Stimulated activated CD8-positive, alpha-beta memory T cell treated with anti-CD3 and anti-CD28 coated beads, Interleukin-7, amount 100 ng/mL, for 48 hours (primary cell): ENCODE measurements around the gene HAUS7.
"Not testable (repeated sequence)": the region's sequence is repeated elsewhere in the genome, so short reads cannot be mapped to it uniquely, and the experiment has no call there.

Experiments
- DNase-seq, 2 donors: peaks; one replicate each; pipeline ENCODE4 v3.0.0-alpha.2; 2020; ENCODE audit warnings: low read depth in 1 of 2; ENCODE audit errors: extremely low read depth in 1 of 2

Gene HAUS7

GRCh38 chrX:153411255-153411987, 59.0 kb downstream of the HAUS7 start, which contains the start of gene ZFP92:
Gene ZFP92 (plus strand): TSS chrX:153411472. CDS start chrX:153418323, 6,851 bp downstream.
- peak in 1 of 2 donors; percentile 2 for DNase-seq

GRCh38 chrX:153410888-153411254, 59.5 kb downstream of the HAUS7 start:
- no peak for DNase-seq

- no peak for DNase-seq
Measured at GRCh38 chrX:153410373-153410772, 60.0 kb downstream of the HAUS7 start.

GRCh38 chrX:153409414-153410101, 60.8 kb downstream of the HAUS7 start:
- DNase-seq = no peak

- DNase-seq = no peak
Measured at GRCh38 chrX:153408871-153409351, 61.5 kb downstream of the HAUS7 start.

- no peak for DNase-seq
Measured at GRCh38 chrX:153408221-153408721, 62.1 kb downstream of the HAUS7 start.

GRCh38 chrX:153407736-153408135, 62.6 kb downstream of the HAUS7 start:
- DNase-seq = no peak

GRCh38 chrX:153406903-153407302, 63.5 kb downstream of the HAUS7 start:
- DNase-seq = no peak

GRCh38 chrX:153406011-153406410, 64.4 kb downstream of the HAUS7 start:
- no peak for DNase-seq

DNA sequence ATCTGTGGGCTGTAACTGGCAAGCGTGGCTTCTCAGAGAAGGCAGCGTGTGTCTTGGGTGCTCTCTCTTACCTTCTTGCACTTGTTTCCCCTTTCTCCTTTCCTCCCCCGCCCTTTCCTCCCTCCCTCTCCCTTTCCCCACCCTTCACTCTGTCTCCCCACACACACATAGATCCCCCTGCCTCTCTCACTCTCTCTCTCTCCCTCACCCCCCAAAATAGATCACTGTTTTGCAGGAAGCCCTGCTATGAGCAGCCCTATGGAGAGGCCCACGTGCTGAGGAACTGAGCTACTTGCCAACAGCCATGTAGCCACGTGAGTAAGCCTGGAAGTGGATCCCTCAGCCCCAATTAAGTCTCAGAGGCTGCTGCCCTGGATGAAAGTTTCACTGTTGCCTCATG, 65.0 kb downstream of the HAUS7 start:
- no peak for DNase-seq

DNA sequence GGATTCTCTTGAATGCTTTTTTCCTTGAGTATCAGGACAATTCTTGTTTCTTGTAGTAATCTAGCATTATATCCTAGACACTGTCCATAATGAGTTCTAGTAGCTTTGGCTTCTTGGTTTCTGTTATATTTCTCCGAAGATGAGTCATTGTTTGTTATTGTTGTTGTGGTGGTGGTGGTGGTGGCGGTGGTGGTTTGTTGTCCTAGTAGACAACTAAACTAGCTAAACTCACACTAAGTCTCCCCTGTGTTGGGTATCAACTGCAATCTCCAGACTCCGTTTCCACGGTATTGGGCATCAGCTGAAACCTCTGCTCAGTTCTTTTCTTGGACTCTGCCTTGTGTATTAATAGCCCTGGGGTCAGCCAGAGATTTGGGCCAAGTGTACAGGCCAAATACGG, 66.0 kb downstream of the HAUS7 start:
- DNase-seq = not testable (repeated sequence)

DNA sequence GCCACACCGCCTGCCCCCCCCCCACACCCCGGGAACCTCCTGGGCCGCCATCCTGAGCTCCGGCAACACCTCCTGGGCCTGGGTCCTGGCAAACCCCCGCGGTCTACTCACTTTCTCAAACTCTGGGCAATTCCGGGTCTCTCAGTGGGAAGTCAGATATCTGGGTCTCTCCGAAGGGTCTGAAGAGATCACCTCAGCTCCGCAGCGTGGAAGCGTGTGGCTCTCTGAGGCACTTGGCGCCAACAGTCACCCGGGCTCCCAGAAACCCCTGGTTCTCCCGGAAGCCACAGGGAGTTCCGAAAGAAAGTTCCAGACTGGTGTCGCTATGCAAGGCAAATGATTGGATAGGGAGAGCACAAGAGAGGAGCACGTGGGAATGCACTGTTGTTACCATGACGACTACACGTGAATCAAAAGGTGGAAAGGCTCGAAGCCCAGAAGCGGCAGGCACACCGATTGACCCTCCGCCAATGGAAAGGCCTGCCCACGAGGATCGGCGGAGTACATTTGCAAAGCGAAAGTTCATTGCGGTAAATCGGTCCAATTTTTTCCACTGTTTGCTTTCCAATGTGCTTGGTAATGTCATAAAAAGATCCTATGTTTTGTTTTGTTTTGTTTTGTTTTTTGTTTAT, 69.1 kb downstream of the HAUS7 start, which contains the start of gene PNMA6E:
TSS of gene PNMA6E (minus strand) at position 218 of the 632 bp plus-strand sequence. CDS start 2,501 bp downstream, outside the sequence.
- DNase-seq = no peak

GRCh38 chrX:153400146-153401132, 69.9 kb downstream of the HAUS7 start:
- peak in 1 of 2 donors; percentile 9 for DNase-seq

GRCh38 chrX:153398275-153398960, 72.0 kb downstream of the HAUS7 start:
- DNase-seq = no peak
